HepG2 (cell line): ENCODE results near the gene LGALS1. TPM values are rescaled to one million over a fixed set of nuclear protein-coding genes. Genes with fewer than 3 reads are reported as not detected.

Experiments used
- ARID2 ChIP-seq: sonication (generic); formaldehyde crosslinking; IDR thresholded peaks from 2 replicates; pipeline ENCODE4 v1.8.1; 2022; ENCODE audit warnings: mild to moderate bottlenecking, missing genetic modification reagents, borderline replicate concordance
- ATM ChIP-seq: fragments of 450-650 bp; IDR thresholded peaks from 2 replicates; pipeline ENCODE4 v1.7.1; 2017; ENCODE audit warnings: mild to moderate bottlenecking, borderline replicate concordance
- BRCA1 ChIP-seq: sonication (generic); formaldehyde crosslinking; IDR thresholded peaks from 2 replicates; pipeline ENCODE4 v1.4.0; 2020; ENCODE audit warnings: missing genetic modification reagents
- DMTF1 ChIP-seq: sonication (generic); formaldehyde crosslinking; IDR thresholded peaks from 2 replicates; pipeline ENCODE4 v1.4.0; 2020; ENCODE audit warnings: mild to moderate bottlenecking, missing genetic modification reagents
- ELF1 ChIP-seq: sonication (generic); formaldehyde crosslinking; IDR thresholded peaks from 2 replicates; pipeline ENCODE4 v1.4.0; 2020; ENCODE audit warnings: missing genetic modification reagents
- FOXM1 ChIP-seq: sonication (generic); formaldehyde crosslinking; IDR thresholded peaks from 2 replicates; pipeline ENCODE4 v1.5.0; 2020; ENCODE audit warnings: missing genetic modification reagents
- HDAC1 ChIP-seq: sonication (generic); formaldehyde crosslinking; IDR thresholded peaks from 2 replicates; pipeline ENCODE4 v1.5.1; 2020; ENCODE audit warnings: mild to moderate bottlenecking, missing genetic modification reagents
- HDAC2 ChIP-seq: sonication (generic); formaldehyde crosslinking; IDR thresholded peaks from 2 replicates; pipeline ENCODE4 v1.4.0; 2020; ENCODE audit warnings: missing genetic modification reagents
- HNF4A ChIP-seq: sonication (generic); formaldehyde crosslinking; IDR thresholded peaks from 2 replicates; pipeline ENCODE4 v1.4.0; 2020; ENCODE audit warnings: missing genetic modification reagents
- MAFG ChIP-seq: sonication (generic); formaldehyde crosslinking; IDR thresholded peaks from 2 replicates; pipeline ENCODE4 v1.5.1; 2020; ENCODE audit warnings: mild to moderate bottlenecking, missing genetic modification reagents
- PHF20 ChIP-seq: sonication (generic); formaldehyde crosslinking; IDR thresholded peaks from 2 replicates; pipeline ENCODE4 v1.5.0; 2020; ENCODE audit warnings: mild to moderate bottlenecking, missing genetic modification reagents
- PLSCR1 ChIP-seq: sonication (generic); formaldehyde crosslinking; IDR thresholded peaks from 2 replicates; pipeline ENCODE4 v1.5.0; 2020; ENCODE audit warnings: missing genetic modification reagents, mild to moderate bottlenecking, borderline replicate concordance
- RNF2 ChIP-seq: fragments of 450-650 bp; conservative IDR thresholded peaks from 2 replicates; pipeline ENCODE4 v1.6.1; 2016; ENCODE audit warnings: low read depth
- RXRA ChIP-seq: sonication (generic); formaldehyde crosslinking; IDR thresholded peaks from 2 replicates; pipeline ENCODE4 v1.5.1; 2020; ENCODE audit warnings: missing genetic modification reagents
- RXRB ChIP-seq: IDR thresholded peaks from 2 replicates; pipeline ENCODE4 v1.6.1; 2016; ENCODE audit warnings: borderline replicate concordance, missing genetic modification reagents, missing compliant biosample characterization
- SAP130 ChIP-seq: IDR thresholded peaks from 2 replicates; pipeline ENCODE4 v1.6.1; 2016; ENCODE audit warnings: low read depth
- SMAD9 ChIP-seq: sonication (generic); formaldehyde crosslinking; IDR thresholded peaks from 2 replicates; pipeline ENCODE4 v1.5.1; 2020; ENCODE audit warnings: mild to moderate bottlenecking, missing genetic modification reagents
- SOX6 ChIP-seq, 2 experiments: fragments of 450-650 bp in 1 of 2; sonication (generic) in 1 of 2; formaldehyde crosslinking in 1 of 2; IDR thresholded peaks; 2 replicates each; pipeline versions ENCODE4 v1.4.0 to v1.6.1; 2017 to 2020; ENCODE audit warnings: antibody characterized with exemption in 1 of 2, mild to moderate bottlenecking in 1 of 2, missing genetic modification reagents in 1 of 2
- SRSF1 ChIP-seq: fragments of 200-400 bp; formaldehyde crosslinking; optimal IDR thresholded peaks from 2 replicates; pipeline ENCODE3; 2017; ENCODE audit warnings: mild to moderate bottlenecking, low read depth, low read length, moderate library complexity
- TBX2 ChIP-seq: sonication (generic); formaldehyde crosslinking; IDR thresholded peaks from 2 replicates; pipeline ENCODE4 v1.5.0; 2020; ENCODE audit warnings: missing genetic modification reagents, mild to moderate bottlenecking, borderline replicate concordance
- TEAD2 ChIP-seq: sonication (generic); formaldehyde crosslinking; IDR thresholded peaks from 2 replicates; pipeline ENCODE4 v1.9.0; 2021; ENCODE audit warnings: missing genetic modification reagents
- TFAP4 ChIP-seq: sonication (generic); IDR thresholded peaks from 2 replicates; pipeline ENCODE4 v1.6.1; 2016; ENCODE audit warnings: low read depth, borderline replicate concordance
- XRCC5 ChIP-seq: fragments of 200-400 bp; formaldehyde crosslinking; optimal IDR thresholded peaks from 2 replicates; pipeline ENCODE3; 2017; ENCODE audit warnings: mild to moderate bottlenecking, low read length
- ZBTB1 ChIP-seq: sonication (generic); formaldehyde crosslinking; IDR thresholded peaks from 2 replicates; pipeline ENCODE4 v1.4.0; 2020; ENCODE audit warnings: missing genetic modification reagents, borderline replicate concordance
- ZFX ChIP-seq: sonication (generic); formaldehyde crosslinking; IDR thresholded peaks from 2 replicates; pipeline ENCODE4 v1.4.0; 2020; ENCODE audit warnings: mild to moderate bottlenecking, low read depth, missing genetic modification reagents, moderate library complexity
- ZNF331 ChIP-seq: sonication (generic); formaldehyde crosslinking; IDR thresholded peaks from 2 replicates; pipeline ENCODE4 v1.4.0; 2020; ENCODE audit warnings: missing genetic modification reagents
- ZNF367 ChIP-seq: sonication (generic); formaldehyde crosslinking; IDR thresholded peaks from 2 replicates; pipeline ENCODE4 v1.4.0; 2020; ENCODE audit warnings: missing genetic modification reagents, borderline replicate concordance
- ZNF460 ChIP-seq: sonication (generic); formaldehyde crosslinking; IDR thresholded peaks from 2 replicates; pipeline ENCODE4 v1.5.1; 2020; ENCODE audit warnings: missing genetic modification reagents, mild to moderate bottlenecking, borderline replicate concordance
- ZNF788 ChIP-seq: sonication (generic); formaldehyde crosslinking; IDR thresholded peaks from 2 replicates; pipeline ENCODE4 v1.5.0; 2020; ENCODE audit warnings: mild to moderate bottlenecking, missing genetic modification reagents, borderline replicate concordance
- ZNF790 ChIP-seq: sonication (generic); formaldehyde crosslinking; IDR thresholded peaks from 2 replicates; pipeline ENCODE4 v1.8.0; 2022; ENCODE audit warnings: missing genetic modification reagents, mild to moderate bottlenecking, borderline replicate concordance
- polyA plus RNA-seq, 8 experiments: library from polyadenylated mRNA; depleted of rRNA in 3 of 8; stranded (reverse) in 7 of 8; unstranded in 1 of 8; fragments of >200 nt; fragmentation: Illumina TruSeq in 4 of 8; extraction: Trizol in 4 of 8; gene quantifications; 2 replicates each; pipeline versions ENCODE4 v1.2.1 to v1.2.3, GENCODE V29; 2011 to 2016; ENCODE audit warnings: low read depth in 4 of 8, missing spikeins in 1 of 8, mixed read lengths in 1 of 8; ENCODE audit not compliant: insufficient read depth in 1 of 8
- total RNA-seq, 5 experiments: library from RNA; depleted of rRNA; stranded (reverse); fragments of >200 nt; fragmentation: Illumina TruSeq; extraction: Trizol; gene quantifications; 2 replicates each; pipeline ENCODE4 v1.2.3, GENCODE V29; 2016; ENCODE audit warnings: low read depth in 1 of 5

The LGALS1 gene
- total and polyA plus RNA-seq, 2 of the 13 experiments (the other 11 are each of a cell fraction or from before 2014, with no cell fraction given), result 103 to 858 TPM

- peak; percentile 80; the same call in 1 of the 2 replicates for TF ChIP-seq ZNF788 (CRISPR knock-in tag)
- no peak for TF ChIP-seq TFAP4
- no peak for TF ChIP-seq SMAD9 (CRISPR knock-in tag)
- TF ChIP-seq BRCA1 (CRISPR knock-in tag), result no peak
- no peak for TF ChIP-seq ZBTB1 (CRISPR knock-in tag)
- TF ChIP-seq DMTF1 (CRISPR knock-in tag), result no peak
- no peak for TF ChIP-seq ZNF460 (CRISPR knock-in tag)
- TF ChIP-seq RNF2, result no peak
- TF ChIP-seq SOX6 (IDR thresholded peaks at IDR 0.05), result no peak
- TF ChIP-seq SOX6 (CRISPR knock-in tag; IDR thresholded peaks at IDR 0.05), result no peak
- TF ChIP-seq ELF1, result no peak
- no peak for TF ChIP-seq SRSF1
- no peak for TF ChIP-seq FOXM1
- peak; percentile 52; the same call in 1 of the 2 replicates for TF ChIP-seq ZFX (CRISPR knock-in tag)
- no peak for TF ChIP-seq XRCC5
- TF ChIP-seq TEAD2 (CRISPR knock-in tag), result no peak
- TF ChIP-seq RXRA, result no peak
- TF ChIP-seq ZNF331 (CRISPR knock-in tag), result no peak
- peak; percentile 65; the same call in 1 of the 2 replicates for TF ChIP-seq HDAC2 (CRISPR knock-in tag)
- peak; percentile 56; the same call in 1 of the 2 replicates for TF ChIP-seq TBX2
- no peak for TF ChIP-seq PHF20
- no peak for TF ChIP-seq ATM
- TF ChIP-seq SAP130 (CRISPR knock-in tag), result peak; percentile 71
- no peak for TF ChIP-seq HDAC1 (CRISPR knock-in tag)
- TF ChIP-seq PLSCR1, result no peak
- 0 out of 2 replicates have a peak, but pooled peaks have one; percentile 46 for TF ChIP-seq ZNF790 (CRISPR knock-in tag)
- no peak for TF ChIP-seq MAFG (CRISPR knock-in tag)
- TF ChIP-seq ARID2, result no peak
- no peak for TF ChIP-seq ZNF367 (CRISPR knock-in tag)
- peak; percentile 32; the same call in 1 of the 2 replicates for TF ChIP-seq RXRB (CRISPR knock-in tag)
- TF ChIP-seq HNF4A, result peak; percentile 71
Observed at GRCh38 chr22:37638391-37639069, 36.9 kb upstream of the LGALS1 start (continued).
